ENCODE data around the gene MBL2.

Gene MBL2

GRCh38 chr10:52783726-52784125 is 11.1 kb upstream of the MBL2 start:
- no peaks in the 10 kb centered on the region for H3K4me1 ChIP-seq (ENCODE audit: control insufficient read depth in 1 of 2, insufficient read depth in 1 of 2, low read depth in 1 of 2, low read length in 1 of 2)
- no peaks in the 10 kb centered on the region for H3K9me3 ChIP-seq
- H3K27me3 ChIP-seq: no peaks in the 10 kb centered on the region
- H3K4me3 ChIP-seq (ENCODE audit: low read depth in 1 of 2, low read length in 1 of 2): no peak overlapping the region
- H3K27ac ChIP-seq: no peak overlapping the region
- no peaks in the 10 kb centered on the region for H3K36me3 ChIP-seq
- TF ChIP-seq CTCF (IDR thresholded peaks at IDR 0.05): no peak

DNA sequence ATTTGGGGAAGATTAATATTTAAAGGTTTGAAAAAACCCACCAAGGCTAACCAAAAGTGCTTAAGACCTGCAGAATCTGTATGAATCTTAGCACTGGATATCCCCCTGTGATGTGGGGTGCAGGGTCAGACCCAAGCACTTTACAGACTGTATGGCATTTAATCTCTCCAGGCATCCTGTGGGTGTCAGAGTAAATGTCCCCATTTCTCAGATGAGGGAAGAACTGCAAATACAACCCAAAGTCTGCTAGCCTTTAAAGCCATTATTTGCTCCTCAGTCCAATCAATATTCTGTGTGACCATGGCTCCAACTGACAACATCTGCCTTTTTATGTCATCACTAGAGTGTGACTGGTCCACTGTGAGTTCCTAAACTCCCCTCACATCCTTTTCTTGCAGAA is 10.0 kb upstream of the MBL2 start:
- Histone ChIP-seq H3K27ac (no peak overlapping the region), H3K4me3 (ENCODE audit: low read depth in 1 of 2, low read length in 1 of 2) (no peak overlapping the region), H3K4me1 (ENCODE audit: control insufficient read depth in 1 of 2, insufficient read depth in 1 of 2, low read depth in 1 of 2, low read length in 1 of 2) (no peaks in the 10 kb centered on the region), H3K9me3 (no peaks in the 10 kb centered on the region), H3K27me3 (no peaks in the 10 kb centered on the region), H3K36me3 (no peaks in the 10 kb centered on the region)
- TF ChIP-seq CTCF (IDR thresholded peaks at IDR 0.05): no peak

DNA sequence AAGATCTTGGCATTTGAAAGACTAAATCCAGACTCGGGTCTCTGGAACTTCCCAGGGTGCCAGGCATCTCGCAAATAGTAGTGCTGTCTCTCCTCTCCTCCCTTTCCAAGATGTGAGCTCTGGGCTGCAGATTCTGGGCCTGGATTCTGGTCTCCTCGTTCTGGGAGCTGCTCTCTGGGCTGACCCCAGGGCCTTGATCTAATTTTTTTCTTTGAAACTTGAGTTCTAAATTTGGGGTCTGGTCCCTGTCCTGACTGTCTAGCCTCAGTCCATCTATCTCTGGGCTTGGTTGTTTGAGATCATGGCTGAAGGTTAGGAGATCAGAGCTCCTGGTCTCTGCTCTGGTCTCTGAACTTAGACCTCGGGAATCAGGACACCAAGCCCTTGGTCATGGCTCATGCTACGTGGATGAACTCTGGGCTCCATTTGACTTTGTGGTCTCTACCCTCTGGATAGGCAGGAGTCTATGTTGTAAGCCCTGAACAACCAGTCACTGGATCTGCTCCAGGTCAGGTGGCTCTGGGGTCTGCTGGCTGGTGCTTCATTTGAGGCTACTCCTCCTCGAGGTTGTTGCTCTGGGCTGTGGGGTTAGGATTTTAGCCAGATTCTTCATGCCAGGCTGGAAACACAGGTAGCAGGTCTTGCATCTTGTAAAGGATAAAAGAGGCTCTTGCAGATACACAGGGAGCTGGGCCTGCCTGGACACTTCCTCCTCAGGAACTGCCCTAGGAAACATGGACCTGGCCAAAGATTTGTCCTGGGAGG is 8.0 kb upstream of the MBL2 start:
- TF ChIP-seq CTCF (IDR thresholded peaks at IDR 0.05): no peak
- Histone ChIP-seq H3K4me1 (ENCODE audit: control insufficient read depth in 1 of 2, insufficient read depth in 1 of 2, low read depth in 1 of 2, low read length in 1 of 2) (no peaks in the 10 kb centered on the region), H3K9me3 (no peaks in the 10 kb centered on the region), H3K4me3 (ENCODE audit: low read depth in 1 of 2, low read length in 1 of 2) (no peak overlapping the region), H3K27ac (no peak overlapping the region), H3K27me3 (no peaks in the 10 kb centered on the region), H3K36me3 (no peaks in the 10 kb centered on the region)

DNA sequence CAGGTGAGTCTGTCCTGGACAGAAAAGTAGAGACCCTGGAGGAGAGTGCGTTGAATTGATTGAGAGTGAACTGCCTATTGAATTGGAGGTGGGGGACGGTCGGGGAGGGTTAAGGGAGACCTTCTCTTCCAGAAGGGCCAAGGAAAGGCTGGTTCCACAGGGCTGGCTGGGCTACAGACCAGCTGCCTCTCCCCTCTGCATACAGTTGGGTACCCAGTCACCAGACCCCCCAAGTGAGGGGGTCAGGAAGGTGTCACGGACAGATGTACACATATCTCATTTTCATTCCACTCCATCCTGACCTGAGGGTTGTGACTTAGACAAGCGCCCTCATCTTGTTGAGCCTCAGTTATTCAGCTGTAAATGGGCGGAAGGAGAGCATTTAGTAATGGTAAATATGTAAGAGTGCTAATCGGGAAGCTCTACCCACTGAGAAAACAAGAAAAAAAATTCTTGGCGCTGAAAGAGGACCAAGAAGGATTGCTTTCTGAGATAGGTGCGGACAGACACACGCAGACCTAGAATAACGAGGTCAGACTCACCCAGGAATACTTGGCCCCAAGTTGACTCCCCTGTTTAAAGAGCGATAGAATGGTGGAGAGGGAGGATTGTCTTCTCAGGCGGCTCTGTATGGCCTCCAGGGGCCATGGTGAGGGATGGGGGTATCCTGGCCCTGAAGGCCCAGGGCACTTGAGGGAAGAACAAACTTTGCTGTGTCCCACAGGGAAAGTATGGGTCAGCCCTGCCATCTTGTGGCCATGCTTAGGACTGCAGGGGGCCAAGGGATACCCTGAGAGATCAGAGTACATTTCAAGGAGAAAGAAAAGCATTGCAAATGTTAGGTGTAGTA is 7.2 kb upstream of the MBL2 start:
- no peaks in the 10 kb centered on the region for H3K4me1 ChIP-seq (ENCODE audit: control insufficient read depth in 1 of 2, insufficient read depth in 1 of 2, low read depth in 1 of 2, low read length in 1 of 2)
- no peak overlapping the region for H3K27ac ChIP-seq
- H3K36me3 ChIP-seq: no peaks in the 10 kb centered on the region
- H3K9me3 ChIP-seq: no peaks in the 10 kb centered on the region
- no peak for TF ChIP-seq CTCF (IDR thresholded peaks at IDR 0.05)
- H3K4me3 ChIP-seq (ENCODE audit: low read depth in 1 of 2, low read length in 1 of 2): no peak overlapping the region
- H3K27me3 ChIP-seq: no peaks in the 10 kb centered on the region

GRCh38 chr10:52778511-52779392 is 6.2 kb upstream of the MBL2 start:
- no peaks in the 10 kb centered on the region for H3K27me3 ChIP-seq
- no peak overlapping the region for H3K4me3 ChIP-seq (ENCODE audit: low read depth in 1 of 2, low read length in 1 of 2)
- H3K4me1 ChIP-seq (ENCODE audit: control insufficient read depth in 1 of 2, insufficient read depth in 1 of 2, low read depth in 1 of 2, low read length in 1 of 2): no peaks in the 10 kb centered on the region
- no peak for TF ChIP-seq CTCF (IDR thresholded peaks at IDR 0.05)
- H3K27ac ChIP-seq: no peak overlapping the region
- H3K9me3 ChIP-seq: no peaks in the 10 kb centered on the region
- no peaks in the 10 kb centered on the region for H3K36me3 ChIP-seq

Data from neutrophil (primary cell).